ENCODE data around the gene IGSF11. TPM values are rescaled to one million over a fixed set of nuclear protein-coding genes. Genes with fewer than 3 reads are reported as not detected.

IGSF11 gene
- total and polyA plus RNA-seq, 4 donors = 0.02 to 0.17 TPM; not detected in 2

GRCh38 chr3:118980832-118981231 lies 53.8 kb downstream of the IGSF11 start:
- Histone ChIP-seq H3K9me3 (ENCODE audit: control insufficient read depth in 4 of 4, low read length in 3 of 4) (no peaks in the 10 kb centered on the region), H3K27ac (ENCODE audit: low read depth in 1 of 2, low read length in 2 of 2) (no peak overlapping the region)

More at GRCh38 chr3:118980832-118981231, 53.8 kb downstream of the IGSF11 start:
- TF ChIP-seq TAF1 (conservative IDR thresholded peaks at IDR 0.05) = no peak
- no peak for TF ChIP-seq RXRA (IDR thresholded peaks at IDR 0.05)
- TF ChIP-seq NR2F2 (IDR thresholded peaks at IDR 0.05) = no peak
- TF ChIP-seq ATF3 (IDR thresholded peaks at IDR 0.05) = no peak
- no peak for TF ChIP-seq FOXA2 (IDR thresholded peaks at IDR 0.05)
- TF ChIP-seq EGR1 (IDR thresholded peaks at IDR 0.05; ENCODE audit: low read depth in 2 of 2) = no peak
- TF ChIP-seq FOXA1 (IDR thresholded peaks at IDR 0.05) = no peak
- no peak for TF ChIP-seq YY1 (IDR thresholded peaks at IDR 0.05)
- TF ChIP-seq RAD21 (IDR thresholded peaks at IDR 0.05) = no peak
- TF ChIP-seq SP1 (IDR thresholded peaks at IDR 0.05) = no peak
- no peak for TF ChIP-seq ZBTB33 (IDR thresholded peaks at IDR 0.05)
- TF ChIP-seq CTCF (IDR thresholded peaks at IDR 0.05; ENCODE audit: low read depth, low read length, missing input control) = no peak
- TF ChIP-seq JUND (IDR thresholded peaks at IDR 0.05) = no peak
- TF ChIP-seq HNF4A (conservative IDR thresholded peaks at IDR 0.05) = no peak
- TF ChIP-seq GABPA (IDR thresholded peaks at IDR 0.05 in 1 of 2, conservative IDR thresholded peaks at IDR 0.05 in 1 of 2) = no peak
- no peak for TF ChIP-seq REST (IDR thresholded peaks at IDR 0.05)
- no peak for TF ChIP-seq MAX (IDR thresholded peaks at IDR 0.05)
- no peaks in the 10 kb centered on the region for H3K27me3 ChIP-seq (ENCODE audit: control insufficient read depth in 4 of 4, insufficient read depth in 4 of 4, low read length in 3 of 4)
- no peaks in the 10 kb centered on the region for H3K36me3 ChIP-seq (ENCODE audit: control insufficient read depth in 4 of 4, insufficient read depth in 3 of 4, low read depth in 1 of 4, low read length in 3 of 4)
- no peak overlapping the region for H3K4me3 ChIP-seq (ENCODE audit: low read depth in 1 of 3, low read length in 3 of 3)
- no peaks in the 10 kb centered on the region for H3K4me1 ChIP-seq (ENCODE audit: control insufficient read depth in 4 of 4, insufficient read depth in 4 of 4, low read length in 3 of 4)
- DNase-seq (ENCODE audit: low spot score) = no peak
- no peak overlapping the region for H3K9ac ChIP-seq (ENCODE audit: low read depth in 1 of 2, low read length in 2 of 2)
- 81% methylated on average over 2 of the region's 2 CpGs for WGBS
